ENCODE measurements around the gene IMMP2L.

GRCh38 chr7:111272092-111272491 lies 290.2 kb downstream of the IMMP2L start:
- TF ChIP-seq IKZF4 (CRISPR knock-in tag; IDR thresholded peaks at IDR 0.05; ENCODE audit: borderline replicate concordance, low read depth, not compliant biosample characterization) = no peak
- TF ChIP-seq MAFG (CRISPR knock-in tag; IDR thresholded peaks at IDR 0.05) = no peak
- TF ChIP-seq, protein P1, sequence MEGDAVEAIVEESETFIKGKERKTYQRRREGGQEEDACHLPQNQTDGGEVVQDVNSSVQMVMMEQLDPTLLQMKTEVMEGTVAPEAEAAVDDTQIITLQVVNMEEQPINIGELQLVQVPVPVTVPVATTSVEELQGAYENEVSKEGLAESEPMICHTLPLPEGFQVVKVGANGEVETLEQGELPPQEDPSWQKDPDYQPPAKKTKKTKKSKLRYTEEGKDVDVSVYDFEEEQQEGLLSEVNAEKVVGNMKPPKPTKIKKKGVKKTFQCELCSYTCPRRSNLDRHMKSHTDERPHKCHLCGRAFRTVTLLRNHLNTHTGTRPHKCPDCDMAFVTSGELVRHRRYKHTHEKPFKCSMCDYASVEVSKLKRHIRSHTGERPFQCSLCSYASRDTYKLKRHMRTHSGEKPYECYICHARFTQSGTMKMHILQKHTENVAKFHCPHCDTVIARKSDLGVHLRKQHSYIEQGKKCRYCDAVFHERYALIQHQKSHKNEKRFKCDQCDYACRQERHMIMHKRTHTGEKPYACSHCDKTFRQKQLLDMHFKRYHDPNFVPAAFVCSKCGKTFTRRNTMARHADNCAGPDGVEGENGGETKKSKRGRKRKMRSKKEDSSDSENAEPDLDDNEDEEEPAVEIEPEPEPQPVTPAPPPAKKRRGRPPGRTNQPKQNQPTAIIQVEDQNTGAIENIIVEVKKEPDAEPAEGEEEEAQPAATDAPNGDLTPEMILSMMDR (CRISPR knock-in tag; IDR thresholded peaks at IDR 0.05) = no peak
- no peak for TF ChIP-seq CENPX (CRISPR knock-in tag; IDR thresholded peaks at IDR 0.05)
- no peak for TF ChIP-seq POGZ (CRISPR knock-in tag; IDR thresholded peaks at IDR 0.05)
- no peak for TF ChIP-seq GABPA (IDR thresholded peaks at IDR 0.05; ENCODE audit: low read depth, low read length)
- TF ChIP-seq GABPA (CRISPR knock-in tag; IDR thresholded peaks at IDR 0.05; ENCODE audit: low read depth) = no peak
- no peak for TF ChIP-seq ARID4A (CRISPR knock-in tag; IDR thresholded peaks at IDR 0.05; ENCODE audit: borderline replicate concordance)
- no peak for TF ChIP-seq ZNF570 (CRISPR knock-in tag; IDR thresholded peaks at IDR 0.05; ENCODE audit: borderline replicate concordance)

Data from HepG2 (cell line).